H1 (cell line): ENCODE results near the gene AQP6. TPM values are rescaled to one million over a fixed set of nuclear protein-coding genes. Genes with fewer than 3 reads are reported as not detected.

Experiments
- CTCF ChIA-PET: fragments of 300-600 bp; sonication (Branson Sonifier 250); formaldehyde crosslinking; loops from one replicate; lab custom pipeline; 2021; ENCODE audit not compliant: partially characterized antibody; lab: Charles Lee
- POLR2A ChIA-PET: fragments of 300-600 bp; sonication (Branson Sonifier 250); formaldehyde crosslinking; loops from one replicate; lab custom pipeline; 2021; ENCODE audit warnings: inconsistent platforms; ENCODE audit not compliant: partially characterized antibody; lab: Charles Lee
- DNase-seq, 2 experiments: peaks; one replicate each; pipeline versions ENCODE4 v3.0.0 to v3.0.0-alpha.2; 2010 to 2022; ENCODE audit warnings: low spot score in 2 of 2, low read depth in 1 of 2, mixed read lengths in 1 of 2
- FAIRE-seq: peaks from 2 replicates; lab custom pipeline; 2011; peaks lifted over from hg19 to GRCh38; lab: Jason Lieb, UNC
- H2AFZ ChIP-seq: 2 replicates; pipeline ENCODE4 v1.8.1; 2012; ENCODE audit warnings: low read length, inconsistent platforms
- H2AK5ac ChIP-seq: 2 replicates; pipeline ENCODE4 v1.6.1; 2013; ENCODE audit warnings: low read depth, low read length
- H2BK120ac ChIP-seq: replicated peaks from 2 replicates; pipeline ENCODE3; 2013; ENCODE audit warnings: low read depth, low read length, inconsistent platforms
- H2BK12ac ChIP-seq: 2 replicates; pipeline ENCODE4 v1.6.1; 2013; ENCODE audit warnings: low read depth, low read length
- H2BK15ac ChIP-seq: 2 replicates; pipeline ENCODE4 v1.6.1; 2013; ENCODE audit warnings: low read length
- H2BK20ac ChIP-seq: 2 replicates; pipeline ENCODE4 v1.6.1; 2013; ENCODE audit warnings: low read length
- H2BK5ac ChIP-seq: 2 replicates; pipeline ENCODE4 v1.6.1; 2013; ENCODE audit warnings: low read depth, low read length
- H3K14ac ChIP-seq: 2 replicates; pipeline ENCODE4 v1.6.1; 2013; ENCODE audit warnings: inconsistent platforms; ENCODE audit not compliant: insufficient read length
- H3K18ac ChIP-seq: 2 replicates; pipeline ENCODE4 v1.6.1; 2013; ENCODE audit warnings: low read length; ENCODE audit errors: extremely low read depth
- H3K23ac ChIP-seq: 2 replicates; pipeline ENCODE4 v1.6.1; 2013; ENCODE audit warnings: inconsistent platforms; ENCODE audit not compliant: insufficient read length
- H3K23me2 ChIP-seq: 2 replicates; pipeline ENCODE4 v1.6.1; 2013; ENCODE audit warnings: low read depth, low read length
- H3K27ac ChIP-seq: 2 replicates; pipeline ENCODE4 v1.6.1; 2011; ENCODE audit warnings: low read depth, low read length, inconsistent platforms
- H3K27me3 ChIP-seq, 4 experiments: replicated peaks in 1 of 4; 1 replicate in 1 of 4; 2 replicates in 3 of 4; pipeline versions ENCODE4 v1.6.1 to v1.8.1; 2011 to 2013; ENCODE audit warnings: low read length in 3 of 4, mild to moderate bottlenecking in 3 of 4, inconsistent platforms in 2 of 4, mixed read lengths in 2 of 4, moderate library complexity in 1 of 4; ENCODE audit not compliant: control insufficient read depth in 3 of 4, insufficient read depth in 3 of 4; ENCODE audit errors: extremely low read depth in 1 of 4
- H3K36me3 ChIP-seq, 4 experiments: 2 replicates each; pipeline versions ENCODE4 v1.6.1 to v1.8.1; 2011 to 2013; ENCODE audit warnings: mild to moderate bottlenecking in 4 of 4, low read length in 3 of 4, moderate library complexity in 2 of 4, control low read depth in 1 of 4, inconsistent platforms in 1 of 4; ENCODE audit not compliant: insufficient read depth in 4 of 4, control insufficient read depth in 2 of 4
- H3K4ac ChIP-seq: replicated peaks from 2 replicates; pipeline ENCODE3; 2013; ENCODE audit warnings: low read length, low read depth, mixed read lengths, inconsistent platforms; ENCODE audit not compliant: insufficient read length
- H3K4me1 ChIP-seq, 4 experiments: replicated peaks in 1 of 4; 1 replicate in 1 of 4; 2 replicates in 3 of 4; pipeline versions ENCODE4 v1.6.1 to v1.8.1; 2011 to 2013; ENCODE audit warnings: low read length in 3 of 4, inconsistent platforms in 2 of 4, mixed read lengths in 1 of 4; ENCODE audit not compliant: insufficient read depth in 4 of 4, control insufficient read depth in 3 of 4
- H3K4me2 ChIP-seq, 2 experiments: 2 replicates each; pipeline versions ENCODE4 v1.6.1 to v1.8.1; 2011 to 2013; ENCODE audit warnings: low read depth in 2 of 2, low read length in 2 of 2, control low read depth in 1 of 2, inconsistent platforms in 1 of 2, mild to moderate bottlenecking in 1 of 2; ENCODE audit not compliant: insufficient read depth in 1 of 2
- H3K4me3 ChIP-seq, 4 experiments: fragments of 200-600, 300-600 bp in 1 of 4; sonication (generic), shearing (Covaris generic), sonication (Bioruptor Twin) in 1 of 4; 2 replicates each; pipeline versions ENCODE4 v1.5.1 to v1.8.1; 2011 to 2016; ENCODE audit warnings: low read length in 4 of 4, low read depth in 3 of 4, control low read depth in 2 of 4, inconsistent platforms in 2 of 4, mild to moderate bottlenecking in 2 of 4, mixed read lengths in 1 of 4, moderate library complexity in 1 of 4; ENCODE audit not compliant: insufficient read depth in 2 of 4; ENCODE audit errors: extremely low read depth in 1 of 4
- H3K56ac ChIP-seq: replicated peaks from 2 replicates; pipeline ENCODE3; 2013; ENCODE audit warnings: low read depth, mild to moderate bottlenecking, mixed read lengths, low read length, inconsistent platforms; ENCODE audit not compliant: insufficient read length
- H3K79me1 ChIP-seq: 2 replicates; pipeline ENCODE4 v1.6.1; 2013; ENCODE audit warnings: low read depth, low read length, control low read depth
- H3K79me2 ChIP-seq, 2 experiments: 2 replicates each; pipeline versions ENCODE4 v1.6.1 to v1.8.1; 2012 to 2013; ENCODE audit warnings: low read length in 2 of 2, mild to moderate bottlenecking in 2 of 2, inconsistent platforms in 1 of 2; ENCODE audit not compliant: insufficient read depth in 2 of 2, control insufficient read depth in 1 of 2
- H3K9ac ChIP-seq, 4 experiments: replicated peaks in 1 of 4; 1 replicate in 1 of 4; 2 replicates in 3 of 4; pipeline versions ENCODE4 v1.6.1 to v1.8.1; 2011 to 2013; ENCODE audit warnings: low read depth in 3 of 4, low read length in 3 of 4, control low read depth in 2 of 4, mild to moderate bottlenecking in 2 of 4, moderate library complexity in 2 of 4, inconsistent platforms in 1 of 4; ENCODE audit errors: extremely low read depth in 1 of 4
- H3K9me3 ChIP-seq, 2 experiments: 2 replicates each; pipeline versions ENCODE4 v1.6.1 to v1.8.1; 2012 to 2013; ENCODE audit warnings: mild to moderate bottlenecking in 2 of 2, moderate library complexity in 2 of 2, control low read depth in 1 of 2, inconsistent platforms in 1 of 2, low read depth in 1 of 2, low read length in 1 of 2, mixed read lengths in 1 of 2; ENCODE audit not compliant: insufficient read depth in 2 of 2
- H4K20me1 ChIP-seq, 2 experiments: replicated peaks in 1 of 2; 2 replicates each; pipeline versions ENCODE3 to v1.8.1; 2011 to 2013; ENCODE audit warnings: inconsistent platforms in 2 of 2, low read length in 2 of 2, mild to moderate bottlenecking in 1 of 2; ENCODE audit not compliant: insufficient read depth in 2 of 2, control insufficient read depth in 1 of 2
- H4K5ac ChIP-seq: 2 replicates; pipeline ENCODE4 v1.6.1; 2013; ENCODE audit warnings: low read length, low read depth, mixed read lengths, inconsistent platforms; ENCODE audit not compliant: insufficient read length
- H4K8ac ChIP-seq: 2 replicates; pipeline ENCODE4 v1.8.0; 2013; ENCODE audit warnings: mild to moderate bottlenecking, moderate library complexity, low read length, inconsistent platforms; ENCODE audit not compliant: insufficient read depth; ENCODE audit errors: extremely low read depth
- H4K91ac ChIP-seq: replicated peaks from 2 replicates; pipeline ENCODE3; 2013; ENCODE audit warnings: low read length, mixed read lengths, inconsistent platforms; ENCODE audit not compliant: insufficient read length
- BACH1 ChIP-seq: IDR thresholded peaks from 2 replicates; pipeline ENCODE4 v1.6.1; 2012; ENCODE audit warnings: low read length, improper control_type of control experiment
- CBX5 ChIP-seq: fragments of 300-800, 300-1000 bp; sonication (generic); IDR thresholded peaks from 2 replicates; pipeline ENCODE4 v1.7.1; 2016; ENCODE audit warnings: antibody characterized with exemption, low read length, low read depth
- CEBPB ChIP-seq: IDR thresholded peaks from 2 replicates; pipeline ENCODE4 v1.6.1; 2012; ENCODE audit warnings: low read depth, low read length
- CHD2 ChIP-seq: IDR thresholded peaks from 2 replicates; pipeline ENCODE4 v1.6.1; 2012; ENCODE audit warnings: low read length, improper control_type of control experiment
- E2F6 ChIP-seq: IDR thresholded peaks from 2 replicates; pipeline ENCODE4 v1.6.1; 2012; ENCODE audit warnings: inconsistent platforms
- HDAC2 ChIP-seq, 2 experiments: fragments of 300-600 bp in 1 of 2; sonication (generic) in 1 of 2; IDR thresholded peaks; 2 replicates each; pipeline ENCODE4 v1.6.1; 2011 to 2012; ENCODE audit warnings: low read depth in 2 of 2, low read length in 2 of 2, mild to moderate bottlenecking in 2 of 2, moderate library complexity in 2 of 2, borderline replicate concordance in 1 of 2, inconsistent platforms in 1 of 2
- HDAC6 ChIP-seq: IDR thresholded peaks from one replicate; pipeline ENCODE4 v1.7.1; 2012; ENCODE audit warnings: low read depth, mild to moderate bottlenecking, inconsistent platforms, low read length, moderate library complexity
- KDM5A ChIP-seq: fragments of 200-600 bp; IDR thresholded peaks from 2 replicates; pipeline ENCODE4 v1.7.1; 2012; ENCODE audit warnings: mild to moderate bottlenecking, low read length, inconsistent platforms, mixed read lengths
- POLR2A ChIP-seq, 2 experiments: IDR thresholded peaks; 1 replicate in 1 of 2; 2 replicates in 1 of 2; pipeline ENCODE4 v1.6.1; 2011; ENCODE audit warnings: low read depth in 2 of 2, low read length in 2 of 2, mild to moderate bottlenecking in 2 of 2; ENCODE audit errors: control extremely low read depth in 1 of 2
- RXRA ChIP-seq: IDR thresholded peaks from 2 replicates; pipeline ENCODE4 v1.6.1; 2011; ENCODE audit warnings: low read depth, mild to moderate bottlenecking, low read length, moderate library complexity; ENCODE audit not compliant: insufficient read depth
- SP2 ChIP-seq: IDR thresholded peaks from 2 replicates; pipeline ENCODE4 v1.6.1; 2012; ENCODE audit warnings: mild to moderate bottlenecking, low read length, inconsistent platforms
- WGBS, 2 experiments: shearing (Covaris generic) in 1 of 2; methylation state at CpG; one replicate each; pipeline versions ENCODE4 v1.1.6 to v1.1.7; 2013 to 2015; ENCODE audit warnings: low lambda C conversion rate in 2 of 2, mixed read lengths in 2 of 2, inconsistent platforms in 1 of 2, low coverage in 1 of 2, missing lambda C conversion rate in 1 of 2; ENCODE audit not compliant: insufficient replicate concordance in 2 of 2, insufficient coverage in 1 of 2, insufficient read length in 1 of 2; ENCODE audit errors: extremely low coverage in 1 of 2, missing lambda C conversion rate in 1 of 2; 5-methylcytosine and 5-hydroxymethylcytosine counted together
- polyA plus RNA-seq, 7 experiments: library from polyadenylated mRNA; depleted of rRNA in 3 of 7; stranded (reverse) in 5 of 7; unstranded in 2 of 7; fragments of >200 nt in 5 of 7; fragments of 200-250 nt in 2 of 7; gene quantifications; 1 replicate in 5 of 7; 2 replicates in 1 of 7; 4 replicates in 1 of 7; pipeline versions ENCODE4 v1.2.1 to v1.2.3, GENCODE V29; 2011 to 2013; ENCODE audit warnings: missing spikeins in 2 of 7, mixed read lengths in 2 of 7
- total RNA-seq: library from RNA; stranded (reverse); fragmentation: NEBNext Ultra II Directional; extraction: Animal tissue kit (Norgen Biotek cat#: 25700); gene quantifications from 2 replicates; pipeline ENCODE4 v1.2.1, GENCODE V29; 2021

AQP6 gene
- total and polyA plus RNA-seq, 2 of the 8 experiments (the other 6 are each of a cell fraction or from before 2014, with no cell fraction given): 0.03 to 0.17 TPM

- H3K18ac ChIP-seq: no peak overlapping the region
- ChIA-PET CTCF (interaction anchor here (1.0 to 23.0 kb wide), 8 partner anchors 9 to 103 kb away, joined by 3 to 420 read pairs (median 124); partner anchors contain the start of gene ASIC1), POLR2A (interaction anchor here (0.8 to 1.1 kb wide), 2 partner anchors 11 kb away, joined by 3 read pairs; no protein-coding TSS in a partner anchor)
- H3K56ac ChIP-seq: no peak overlapping the region
- H2BK15ac ChIP-seq: no peak overlapping the region
- no peaks in the 10 kb centered on the region for H3K36me3 ChIP-seq
- H3K27me3 ChIP-seq: peaks cover 0 to 22% (median 9%) of the 10 kb centered on the region in 4 experiments; a peak in 6 of 7 replicates
- H4K8ac ChIP-seq: no peak overlapping the region
- H2AK5ac ChIP-seq: no peak overlapping the region
- H3K4ac ChIP-seq: no peak overlapping the region
- no peak overlapping the region for H2BK5ac ChIP-seq
- no peak overlapping the region for H3K14ac ChIP-seq
- H4K5ac ChIP-seq: no peak overlapping the region
- H3K9me3 ChIP-seq: no peaks in the 10 kb centered on the region
- no peak overlapping the region for H2AFZ ChIP-seq
- no peak overlapping the region for H3K23ac ChIP-seq
- no peak overlapping the region for H2BK20ac ChIP-seq
- H4K91ac ChIP-seq: no peak overlapping the region
- H2BK120ac ChIP-seq: no peak overlapping the region
- no peak overlapping the region for H3K4me2 ChIP-seq
- H3K4me1 ChIP-seq: peaks cover 0 to 9% (median 6%) of the 10 kb centered on the region in 4 experiments; a peak in 5 of 7 replicates
- H4K20me1 ChIP-seq: no peaks in the 10 kb centered on the region
- H3K9ac ChIP-seq: no peak overlapping the region
- DNase-seq: no peak
- WGBS, 2 experiments: 88% methylated on average over 6 of the region's 6 CpGs; no CpG with 5 or more reads in 1 of the 2 experiments
- no peaks in the 10 kb centered on the region for H3K79me1 ChIP-seq
- no peak overlapping the region for H3K4me3 ChIP-seq
- TF ChIP-seq POLR2A (IDR thresholded peaks at IDR 0.05; ENCODE audit: control extremely low read depth in 1 of 2, low read depth in 2 of 2, low read length in 2 of 2): no peak
- TF ChIP-seq CBX5: no peak
- TF ChIP-seq BACH1: no peak
- no peak for TF ChIP-seq E2F6
- no peak for TF ChIP-seq KDM5A
- TF ChIP-seq HDAC2 (IDR thresholded peaks at IDR 0.05; ENCODE audit: borderline replicate concordance in 1 of 2, low read depth in 2 of 2, low read length in 2 of 2): no peak
- no peak for TF ChIP-seq CEBPB
- TF ChIP-seq CHD2: no peak
- no peak for TF ChIP-seq HDAC6
- TF ChIP-seq RXRA: no peak
- no peak for TF ChIP-seq SP2
- H2BK12ac ChIP-seq: 0 out of 2 replicates have a peak overlapping the region, but pooled peaks have one; percentile 17
- H3K79me2 ChIP-seq: no peaks in the 10 kb centered on the region
- no peak for FAIRE-seq
- H3K27ac ChIP-seq: no peak overlapping the region
- H3K23me2 ChIP-seq: no peaks in the 10 kb centered on the region
Observed at GRCh38 chr12:49971141-49971540, 1.6 kb upstream of the AQP6 start.
